Caco-2 (cell line): ENCODE data around the gene AP2S1. TPM values are rescaled to one million over a fixed set of nuclear protein-coding genes. Genes with fewer than 3 reads are reported as not detected.
A peak's percentile ranks its signal among the peaks of the same experiment; 100 is the strongest.

Experiments used
- BruUV-seq: library from RNA; stranded (reverse); fragments of 400-500 nt; replicated peaks from 2 replicates; lab custom pipeline; 2021; lab: Mats Ljungman, UMichigan
- CTCF ChIA-PET: fragments of 300-600 bp; sonication (Branson Sonifier 250); formaldehyde crosslinking; loops from one replicate; lab custom pipeline; 2022; ENCODE audit warnings: antibody characterized with exemption; lab: Charles Lee
- POLR2A ChIA-PET: fragments of 300-600 bp; sonication (Branson Sonifier 250); formaldehyde crosslinking; loops from one replicate; lab custom pipeline; 2022; ENCODE audit warnings: antibody characterized with exemption; lab: Charles Lee
- DNase-seq, 2 experiments: peaks; one replicate each; pipeline versions ENCODE4 v3.0.0 to v3.0.0-alpha.2; 2020 to 2022
- H3K27me3 ChIP-seq: replicated peaks from 2 replicates; pipeline ENCODE4 v1.6.0; 2011; ENCODE audit warnings: low read length; ENCODE audit not compliant: control insufficient read depth, insufficient read depth
- H3K36me3 ChIP-seq: 2 replicates; pipeline ENCODE4 v1.5.1; 2011; ENCODE audit warnings: low read length; ENCODE audit not compliant: control insufficient read depth, insufficient read depth
- H3K4me1 ChIP-seq: fragments of 250-450 bp; sonication (Bioruptor Pico); 2 replicates; pipeline ENCODE4 v1.5.1; 2020; ENCODE audit warnings: mild to moderate bottlenecking
- H3K4me3 ChIP-seq: 2 replicates; pipeline ENCODE4 v1.5.1; 2011; ENCODE audit warnings: low read depth, mild to moderate bottlenecking, control low read depth, low read length
- H3K9me3 ChIP-seq: fragments of 250-450 bp; sonication (Bioruptor Pico); 2 replicates; pipeline ENCODE4 v1.5.1; 2020; ENCODE audit warnings: mild to moderate bottlenecking, moderate library complexity
- H3K27ac Mint-ChIP-seq: one replicate; pipeline ENCODE4 v1.8.0; 2022; ENCODE audit warnings: mixed read lengths; ENCODE audit not compliant: unreplicated experiment
- H3K27me3 Mint-ChIP-seq: one replicate; pipeline ENCODE4 v1.8.0; 2022; ENCODE audit warnings: mixed read lengths; ENCODE audit not compliant: insufficient read depth, unreplicated experiment
- H3K36me3 Mint-ChIP-seq: one replicate; pipeline ENCODE4 v1.8.0; 2022; ENCODE audit warnings: mild to moderate bottlenecking, mixed read lengths; ENCODE audit not compliant: insufficient read depth, unreplicated experiment
- H3K4me1 Mint-ChIP-seq: one replicate; pipeline ENCODE4 v1.8.0; 2022; ENCODE audit warnings: low read depth, mixed read lengths; ENCODE audit not compliant: unreplicated experiment
- H3K4me3 Mint-ChIP-seq: one replicate; pipeline ENCODE4 v1.8.0; 2022; ENCODE audit warnings: mild to moderate bottlenecking, moderate library complexity, mixed read lengths; ENCODE audit not compliant: unreplicated experiment
- H3K9me3 Mint-ChIP-seq: one replicate; pipeline ENCODE4 v1.8.0; 2022; ENCODE audit warnings: mixed read lengths; ENCODE audit not compliant: unreplicated experiment
- CTCF ChIP-seq, 2 experiments: fragments of 200-600 bp in 1 of 2; IDR thresholded peaks; 1 replicate in 1 of 2; 2 replicates in 1 of 2; pipeline versions ENCODE4 v1.5.1 to v1.8.0; 2011 to 2022; ENCODE audit warnings: antibody characterized with exemption in 1 of 2, control low read depth in 1 of 2, inconsistent platforms in 1 of 2, low read depth in 1 of 2, low read length in 1 of 2, mild to moderate bottlenecking in 1 of 2, moderate library complexity in 1 of 2; ENCODE audit not compliant: insufficient read depth in 1 of 2, severe bottlenecking in 1 of 2, unreplicated experiment in 1 of 2
- intact Hi-C: fragments of 100-400 bp; cut with micrococcal nuclease; formaldehyde crosslinking; loops from one replicate; pipeline ENCODE4 v1.10.0; 2022; ENCODE audit not compliant: unreplicated experiment
- total RNA-seq: library from RNA; stranded (reverse); gene quantifications from 2 replicates; pipeline ENCODE4 v1.2.3, GENCODE V29; 2022

AP2S1 gene
- total RNA-seq, 1 experiment from 2014 or later = 211 TPM

- Mint-ChIP-seq H3K9me3 (no peaks in the 10 kb centered on the region), H3K27me3 (no peaks in the 10 kb centered on the region), H3K27ac (peak overlapping the region; percentile 53), H3K4me3 (no peak overlapping the region), H3K4me1 (peaks cover 42% of the 10 kb centered on the region), H3K36me3 (peaks cover 67% of the 10 kb centered on the region)
- no peak for TF ChIP-seq CTCF (IDR thresholded peaks at IDR 0.05; ENCODE audit: insufficient read depth in 1 of 2, low read depth in 1 of 2, low read length in 1 of 2, severe bottlenecking in 1 of 2, unreplicated experiment in 1 of 2)
- CTCF ChIA-PET = no interaction called here
- H3K36me3 ChIP-seq = no peaks in the 10 kb centered on the region; the same call in 1 of the 2 replicates
- peaks cover 25% of the 10 kb centered on the region for H3K4me1 ChIP-seq
- intact Hi-C loops = no loop called here
- H3K4me3 ChIP-seq = no peak overlapping the region
- DNase-seq = no peak
- TSS peak; percentile 28 for BruUV-seq
- POLR2A ChIA-PET = no interaction called here
- H3K9me3 ChIP-seq = no peaks in the 10 kb centered on the region
- no peaks in the 10 kb centered on the region for H3K27me3 ChIP-seq
Measured at GRCh38 chr19:46847528-46847927, 3.1 kb downstream of the AP2S1 start.

GRCh38 chr19:46845959-46846459, 4.6 kb downstream of the AP2S1 start:
- no TSS peak for BruUV-seq
- Mint-ChIP-seq H3K36me3 (peaks cover 77% of the 10 kb centered on the region), H3K27me3 (no peaks in the 10 kb centered on the region), H3K27ac (peak overlapping the region; percentile 69), H3K4me3 (peak overlapping the region; percentile 5), H3K9me3 (no peaks in the 10 kb centered on the region), H3K4me1 (peaks cover 52% of the 10 kb centered on the region)
- no peak for TF ChIP-seq CTCF (IDR thresholded peaks at IDR 0.05; ENCODE audit: insufficient read depth in 1 of 2, low read depth in 1 of 2, low read length in 1 of 2, severe bottlenecking in 1 of 2, unreplicated experiment in 1 of 2)
- Histone ChIP-seq H3K36me3 (peaks cover 1% of the 10 kb centered on the region; the same call in 1 of the 2 replicates), H3K4me1 (peaks cover 25% of the 10 kb centered on the region), H3K27me3 (no peaks in the 10 kb centered on the region), H3K4me3 (no peak overlapping the region), H3K9me3 (no peaks in the 10 kb centered on the region)
- CTCF ChIA-PET = interaction anchor here (0.6 kb wide), 1 partner anchor 245 kb away, joined by 4 read pairs; no protein-coding TSS in a partner anchor
- POLR2A ChIA-PET = interaction anchor here (0.6 kb wide), 1 partner anchor 52 kb away, joined by 13 read pairs; no protein-coding TSS in a partner anchor
- no peak for DNase-seq
- intact Hi-C loops = no loop called here

- no peaks in the 10 kb centered on the region for H3K9me3 ChIP-seq
- no TSS peak for BruUV-seq
- ChIA-PET CTCF (no interaction called here), POLR2A (no interaction called here)
- peak; percentile 59 to 79 for DNase-seq
- Mint-ChIP-seq H3K9me3 (no peaks in the 10 kb centered on the region), H3K36me3 (peaks cover 76% of the 10 kb centered on the region), H3K27ac (peak overlapping the region; percentile 12), H3K4me3 (peak overlapping the region; percentile 30), H3K27me3 (no peaks in the 10 kb centered on the region), H3K4me1 (peaks cover 40% of the 10 kb centered on the region)
- intact Hi-C loops = no loop called here
- H3K4me1 ChIP-seq = peaks cover 17% of the 10 kb centered on the region
- H3K36me3 ChIP-seq = peaks cover 1% of the 10 kb centered on the region; the same call in 1 of the 2 replicates
- TF ChIP-seq CTCF (IDR thresholded peaks at IDR 0.05; ENCODE audit: insufficient read depth in 1 of 2, low read depth in 1 of 2, low read length in 1 of 2, severe bottlenecking in 1 of 2, unreplicated experiment in 1 of 2) = no peak
- H3K4me3 ChIP-seq = no peak overlapping the region
- H3K27me3 ChIP-seq = no peaks in the 10 kb centered on the region
Measured at GRCh38 chr19:46844067-46844489, 6.6 kb downstream of the AP2S1 start.
